Activated CD8-positive, alpha-beta T cell treated with anti-CD3 and anti-CD28 coated beads for 36 hours (primary cell): Measurements from ENCODE around the gene CCNYL1. TPM values are rescaled to one million over a fixed set of nuclear protein-coding genes. Genes with fewer than 3 reads are reported as not detected.

Experiments
- ATAC-seq: fragments of 200-7000 bp; cut with Tn5 transposase; one replicate; pipeline ENCODE4 v1.10.0; 2021; ENCODE audit warnings: mild to moderate bottlenecking, moderate library complexity
- CTCF ChIA-PET: fragments of 350-600 bp; sonication (Branson Sonifier 250); formaldehyde crosslinking; loops from one replicate; lab custom pipeline; 2021; ENCODE audit warnings: antibody characterized with exemption; lab: Charles Lee
- POLR2A ChIA-PET: fragments of 350-600 bp; sonication (Branson Sonifier 250); formaldehyde crosslinking; loops from one replicate; lab custom pipeline; 2021; ENCODE audit warnings: antibody characterized with exemption; lab: Charles Lee
- DNase-seq: peaks from one replicate; pipeline ENCODE4 v3.0.0-alpha.2; 2020
- H3K27ac Mint-ChIP-seq: one replicate; pipeline ENCODE4 v1.8.0; 2021; ENCODE audit warnings: mild to moderate bottlenecking, mixed read lengths
- H3K27me3 Mint-ChIP-seq: one replicate; pipeline ENCODE4 v1.8.0; 2021; ENCODE audit warnings: mixed read lengths
- H3K36me3 Mint-ChIP-seq: one replicate; pipeline ENCODE4 v1.8.0; 2021; ENCODE audit warnings: low read depth, mixed read lengths
- H3K4me1 Mint-ChIP-seq: one replicate; pipeline ENCODE4 v1.8.0; 2021; ENCODE audit warnings: low read depth, mixed read lengths
- H3K4me3 Mint-ChIP-seq: one replicate; pipeline ENCODE4 v1.8.0; 2021; ENCODE audit warnings: mild to moderate bottlenecking, moderate library complexity, mixed read lengths
- H3K9me3 Mint-ChIP-seq: one replicate; pipeline ENCODE4 v1.8.0; 2021; ENCODE audit warnings: mixed read lengths
- intact Hi-C: fragments of 100-400 bp; cut with micrococcal nuclease; formaldehyde crosslinking; loops from one replicate; pipeline ENCODE4 v1.10.0; 2022
- total RNA-seq, 2 experiments: library from RNA; stranded (reverse); gene quantifications; one replicate each; pipeline ENCODE4 v1.2.3, GENCODE V29; 2021
- TF ChIP-seq, protein P1 (sequence below): fragments of 200-600 bp; IDR thresholded peaks from one replicate; pipeline ENCODE4 v1.8.0; 2022; ENCODE audit warnings: antibody characterized with exemption, mild to moderate bottlenecking

The CCNYL1 gene
- total RNA-seq, 2 experiments from 2014 or later = 3.8 to 4.3 TPM

DNA sequence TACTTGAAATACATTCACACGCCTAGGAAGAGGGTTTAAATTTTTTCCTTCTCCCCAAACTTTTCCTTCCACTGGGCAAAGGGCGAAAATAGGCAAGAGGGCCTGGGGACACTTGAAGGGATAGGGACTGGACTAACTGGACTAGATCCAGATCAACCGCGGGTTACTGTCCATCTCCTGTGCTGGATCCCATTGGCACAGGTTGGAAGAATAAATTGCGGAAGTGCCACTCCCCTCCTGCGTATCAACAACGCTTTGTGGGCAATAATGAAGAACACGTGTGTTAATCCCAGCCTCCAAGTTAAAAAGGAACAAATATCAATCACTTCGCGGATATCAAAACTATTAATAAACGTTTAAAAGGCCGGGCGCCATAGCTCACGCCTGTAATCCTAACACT is 60.0 kb downstream of the CCNYL1 start:
- no peak overlapping the region for H3K4me3 Mint-ChIP-seq
- ATAC-seq (no peak), DNase-seq (no peak)
- intact Hi-C loops = no loop called here
- ChIA-PET POLR2A (no interaction called here), CTCF (no interaction called here)
- TF ChIP-seq, protein P1, sequence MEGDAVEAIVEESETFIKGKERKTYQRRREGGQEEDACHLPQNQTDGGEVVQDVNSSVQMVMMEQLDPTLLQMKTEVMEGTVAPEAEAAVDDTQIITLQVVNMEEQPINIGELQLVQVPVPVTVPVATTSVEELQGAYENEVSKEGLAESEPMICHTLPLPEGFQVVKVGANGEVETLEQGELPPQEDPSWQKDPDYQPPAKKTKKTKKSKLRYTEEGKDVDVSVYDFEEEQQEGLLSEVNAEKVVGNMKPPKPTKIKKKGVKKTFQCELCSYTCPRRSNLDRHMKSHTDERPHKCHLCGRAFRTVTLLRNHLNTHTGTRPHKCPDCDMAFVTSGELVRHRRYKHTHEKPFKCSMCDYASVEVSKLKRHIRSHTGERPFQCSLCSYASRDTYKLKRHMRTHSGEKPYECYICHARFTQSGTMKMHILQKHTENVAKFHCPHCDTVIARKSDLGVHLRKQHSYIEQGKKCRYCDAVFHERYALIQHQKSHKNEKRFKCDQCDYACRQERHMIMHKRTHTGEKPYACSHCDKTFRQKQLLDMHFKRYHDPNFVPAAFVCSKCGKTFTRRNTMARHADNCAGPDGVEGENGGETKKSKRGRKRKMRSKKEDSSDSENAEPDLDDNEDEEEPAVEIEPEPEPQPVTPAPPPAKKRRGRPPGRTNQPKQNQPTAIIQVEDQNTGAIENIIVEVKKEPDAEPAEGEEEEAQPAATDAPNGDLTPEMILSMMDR = no peak
- peaks cover 24% of the 10 kb centered on the region for H3K4me1 Mint-ChIP-seq
- H3K27me3 Mint-ChIP-seq = peaks cover 25% of the 10 kb centered on the region
- H3K36me3 Mint-ChIP-seq = peaks cover 8% of the 10 kb centered on the region
- no peak overlapping the region for H3K27ac Mint-ChIP-seq
- H3K9me3 Mint-ChIP-seq = peaks cover 3% of the 10 kb centered on the region

DNA sequence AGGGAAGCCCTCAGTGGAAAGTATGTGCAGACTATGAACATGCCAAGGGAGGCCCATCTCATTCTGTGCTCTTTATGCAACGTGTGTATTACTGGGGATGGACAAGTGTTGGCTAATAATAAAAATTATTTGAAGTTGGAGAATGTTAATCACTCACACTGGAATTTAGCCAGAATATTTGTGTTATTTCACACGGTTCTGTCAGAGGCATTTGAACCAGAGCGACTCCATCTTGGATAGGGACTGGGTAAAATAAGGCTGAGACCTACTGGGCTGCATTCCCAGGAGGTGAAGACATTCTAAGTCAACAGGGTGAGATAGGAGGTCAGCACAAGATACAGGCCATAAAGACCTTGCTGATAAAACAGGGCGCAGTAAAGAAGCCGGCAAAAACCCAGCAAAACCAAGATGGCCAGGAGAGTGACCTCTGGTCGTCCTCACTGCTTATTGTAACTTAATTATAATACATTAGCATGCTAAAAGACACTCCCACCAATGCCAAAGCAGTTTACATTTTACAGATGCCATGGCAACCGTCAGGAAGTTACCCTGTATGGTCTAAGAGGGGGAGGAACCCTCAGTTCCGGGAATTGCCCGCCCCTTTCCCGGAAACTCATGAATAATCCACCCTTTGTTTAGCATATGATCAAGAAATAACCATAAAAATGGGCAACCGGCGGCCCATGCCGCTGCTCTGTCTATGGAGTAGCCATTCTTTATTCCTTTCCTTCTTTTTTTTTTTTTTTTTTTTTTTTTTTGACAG is 60.8 kb downstream of the CCNYL1 start:
- Mint-ChIP-seq H3K36me3 (peaks cover 5% of the 10 kb centered on the region), H3K4me3 (no peak overlapping the region), H3K4me1 (peaks cover 20% of the 10 kb centered on the region), H3K27ac (no peak overlapping the region), H3K27me3 (peaks cover 18% of the 10 kb centered on the region), H3K9me3 (peaks cover under 1% of the 10 kb centered on the region)
- ATAC-seq = no peak
- intact Hi-C loops = no loop called here
- TF ChIP-seq, protein P1 = no peak
- ChIA-PET POLR2A (no interaction called here), CTCF (no interaction called here)
- DNase-seq = peak; percentile 67

DNA sequence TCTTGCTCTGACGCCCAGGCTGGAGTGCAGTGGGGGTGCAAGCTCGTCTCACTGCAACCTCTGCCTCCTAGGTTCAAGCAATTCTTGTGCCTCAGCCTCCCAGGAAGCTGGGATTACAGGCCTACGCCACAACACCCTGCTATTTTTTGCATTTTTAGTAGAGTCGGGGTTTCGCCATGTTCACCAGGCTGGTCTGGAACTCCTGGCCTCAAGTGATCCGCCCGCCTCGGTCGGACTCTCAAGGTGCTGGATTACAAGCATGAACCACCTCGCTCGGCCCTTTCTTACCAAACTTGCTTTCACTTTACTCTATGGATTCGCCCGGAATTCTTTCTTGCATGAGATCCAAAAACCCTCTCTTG is 61.4 kb downstream of the CCNYL1 start:
- ATAC-seq = no peak
- ChIA-PET CTCF (no interaction called here), POLR2A (no interaction called here)
- Mint-ChIP-seq H3K9me3 (no peaks in the 10 kb centered on the region), H3K27me3 (peaks cover 12% of the 10 kb centered on the region), H3K36me3 (no peaks in the 10 kb centered on the region), H3K4me3 (no peak overlapping the region), H3K4me1 (peaks cover 14% of the 10 kb centered on the region), H3K27ac (no peak overlapping the region)
- no peak for DNase-seq
- TF ChIP-seq, protein P1 = no peak
- intact Hi-C loops = no loop called here

DNA sequence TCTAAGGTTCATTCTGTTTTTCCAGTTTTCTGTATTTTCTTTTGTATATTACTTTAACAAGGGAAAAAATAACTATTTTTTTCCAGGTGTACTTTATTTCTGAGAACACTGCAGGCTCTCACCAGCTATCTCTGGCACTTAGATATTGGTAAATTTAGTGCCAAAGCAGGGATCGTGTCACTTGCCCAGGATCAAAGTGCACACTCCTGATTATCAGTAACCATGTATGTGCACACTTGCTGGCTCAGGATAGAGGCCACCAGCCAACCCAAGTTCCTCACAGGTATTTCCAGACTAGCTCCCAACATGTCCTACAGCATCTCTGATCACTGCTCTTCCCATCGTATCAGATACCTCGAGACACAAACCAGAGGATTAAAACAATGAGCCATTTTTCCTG is 64.0 kb downstream of the CCNYL1 start:
- TF ChIP-seq, protein P1 = no peak
- no peak for DNase-seq
- Mint-ChIP-seq H3K4me3 (no peak overlapping the region), H3K27ac (no peak overlapping the region), H3K4me1 (peaks cover 6% of the 10 kb centered on the region), H3K27me3 (peaks cover 12% of the 10 kb centered on the region), H3K36me3 (no peaks in the 10 kb centered on the region), H3K9me3 (no peaks in the 10 kb centered on the region)
- no peak for ATAC-seq
- intact Hi-C loops = no loop called here
- ChIA-PET CTCF (interaction anchor here (1.0 to 2.5 kb wide), 3 partner anchors 9 to 265 kb away, joined by 3 to 8 read pairs (median 3); no protein-coding TSS in a partner anchor), POLR2A (no interaction called here)

DNA sequence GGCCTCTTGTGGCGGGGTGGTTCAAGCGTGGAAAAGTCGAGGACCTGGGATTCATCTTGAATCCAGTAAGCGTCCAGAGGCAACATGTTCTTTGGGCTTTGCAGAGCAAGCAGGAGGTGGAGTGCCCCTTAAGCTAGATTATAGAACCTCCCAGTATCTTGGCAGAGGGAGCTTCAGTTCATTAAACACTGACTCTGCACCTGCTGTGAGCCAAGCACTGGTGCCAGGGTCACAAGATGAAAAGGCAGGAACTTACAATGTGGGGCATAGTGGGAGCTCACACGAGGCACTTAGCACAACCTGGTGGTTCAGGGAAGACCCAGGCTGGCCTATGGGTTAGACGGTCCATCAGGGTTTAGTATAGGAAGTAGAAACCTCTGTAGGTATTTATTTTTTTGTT is 65.7 kb downstream of the CCNYL1 start:
- TF ChIP-seq, protein P1 = no peak
- DNase-seq (no peak), ATAC-seq (no peak)
- intact Hi-C loops = no loop called here
- Mint-ChIP-seq H3K27me3 (peaks cover 6% of the 10 kb centered on the region), H3K36me3 (no peaks in the 10 kb centered on the region), H3K4me1 (peaks cover 1% of the 10 kb centered on the region), H3K9me3 (no peaks in the 10 kb centered on the region), H3K27ac (no peak overlapping the region), H3K4me3 (no peak overlapping the region)
- POLR2A ChIA-PET = interaction anchor here (0.9 kb wide), 1 partner anchor 14 kb away, joined by 3 read pairs; no protein-coding TSS in a partner anchor
- CTCF ChIA-PET = no interaction called here
